Uterus (tissue), 2 donors: ENCODE results near the gene CACNB4.

Experiments
- POLR2A ChIP-seq, 2 donors: fragments of 450-650 bp; IDR thresholded peaks; one replicate each; pipeline ENCODE4 v1.6.1; 2016; ENCODE audit warnings: antibody characterized with exemption in 2 of 2, mild to moderate bottlenecking in 1 of 2, moderate library complexity in 1 of 2
- TF ChIP-seq, protein P1 (sequence below), 4 experiments: fragments of 200-600 bp in 2 of 4; fragments of 450-650 bp in 2 of 4; sonication (generic) in 2 of 4; IDR thresholded peaks; one replicate each; pipeline ENCODE4 v1.5.1; 2016 to 2019; ENCODE audit warnings: antibody characterized with exemption in 4 of 4, mild to moderate bottlenecking in 2 of 4, moderate library complexity in 1 of 4

- TF ChIP-seq, protein P1, sequence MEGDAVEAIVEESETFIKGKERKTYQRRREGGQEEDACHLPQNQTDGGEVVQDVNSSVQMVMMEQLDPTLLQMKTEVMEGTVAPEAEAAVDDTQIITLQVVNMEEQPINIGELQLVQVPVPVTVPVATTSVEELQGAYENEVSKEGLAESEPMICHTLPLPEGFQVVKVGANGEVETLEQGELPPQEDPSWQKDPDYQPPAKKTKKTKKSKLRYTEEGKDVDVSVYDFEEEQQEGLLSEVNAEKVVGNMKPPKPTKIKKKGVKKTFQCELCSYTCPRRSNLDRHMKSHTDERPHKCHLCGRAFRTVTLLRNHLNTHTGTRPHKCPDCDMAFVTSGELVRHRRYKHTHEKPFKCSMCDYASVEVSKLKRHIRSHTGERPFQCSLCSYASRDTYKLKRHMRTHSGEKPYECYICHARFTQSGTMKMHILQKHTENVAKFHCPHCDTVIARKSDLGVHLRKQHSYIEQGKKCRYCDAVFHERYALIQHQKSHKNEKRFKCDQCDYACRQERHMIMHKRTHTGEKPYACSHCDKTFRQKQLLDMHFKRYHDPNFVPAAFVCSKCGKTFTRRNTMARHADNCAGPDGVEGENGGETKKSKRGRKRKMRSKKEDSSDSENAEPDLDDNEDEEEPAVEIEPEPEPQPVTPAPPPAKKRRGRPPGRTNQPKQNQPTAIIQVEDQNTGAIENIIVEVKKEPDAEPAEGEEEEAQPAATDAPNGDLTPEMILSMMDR (IDR thresholded peaks at IDR 0.05), result no peak
- no peak for TF ChIP-seq POLR2A (IDR thresholded peaks at IDR 0.05)
Measured at GRCh38 chr2:151853070-151853758, 245.6 kb downstream of the CACNB4 start.
